HCT116 (cell line): Measurements from ENCODE around the gene TMEM234. TPM values are rescaled to one million over a fixed set of nuclear protein-coding genes. Genes with fewer than 3 reads are reported as not detected.

ENCODE experiments used
- ATAC-seq: fragments of 200-7000 bp; cut with Tn5 transposase; 2 replicates; pipeline ENCODE4 v1.9.1; 2020; ENCODE audit warnings: mild to moderate bottlenecking, moderate library complexity
- BruUV-seq: library from RNA; stranded (reverse); fragments of 400-500 nt; replicated peaks from 2 replicates; lab custom pipeline; 2021; lab: Mats Ljungman, UMichigan
- CTCF ChIA-PET: fragments of 300-600 bp; sonication (Branson Sonifier 250); formaldehyde crosslinking; loops from one replicate; lab custom pipeline; 2021; ENCODE audit warnings: antibody characterized with exemption; lab: Charles Lee
- POLR2A ChIA-PET: fragments of 300-600, 350-600 bp; sonication (Branson Sonifier 250); formaldehyde crosslinking; loops from one replicate; lab custom pipeline; 2021; ENCODE audit warnings: antibody characterized with exemption; lab: Charles Lee
- RAD21 ChIA-PET, 2 experiments: fragments of 300-600 bp; sonication (Branson Sonifier 250); formaldehyde crosslinking; loops; one replicate each; lab custom pipeline; 2023; ENCODE audit warnings: low total read pairs in 2 of 2; ENCODE audit not compliant: uncharacterized antibody in 2 of 2, unreplicated experiment in 2 of 2, low non-redundant PET in 1 of 2; lab: Charles Lee
- DNase-seq: peaks from one replicate; pipeline ENCODE4 v3.0.0-alpha.2; 2010; ENCODE audit warnings: low read depth, low spot score
- H2AFZ ChIP-seq: fragments of 200-600 bp; shearing (Covaris generic), sonication (generic); 2 replicates; pipeline ENCODE4 v1.6.1; 2017; ENCODE audit warnings: low read depth, mixed run types, mixed read lengths, antibody characterized with exemption, low read length; ENCODE audit not compliant: poor library complexity, severe bottlenecking
- H3K27ac ChIP-seq: 2 replicates; pipeline ENCODE4 v1.5.1; 2012; ENCODE audit warnings: low read depth, low read length
- H3K27me3 ChIP-seq: fragments of 200-600 bp; sonication (generic); 2 replicates; pipeline ENCODE4 v1.6.1; 2016; ENCODE audit warnings: mixed run types, low read length, mixed read lengths; ENCODE audit not compliant: insufficient read depth
- H3K36me3 ChIP-seq, 2 experiments: fragments of 200-500 bp in 1 of 2; fragments of 200-600 bp in 1 of 2; sonication (Bioruptor generic) in 1 of 2; sonication (generic) in 1 of 2; 2 replicates each; pipeline versions ENCODE4 v1.5.1 to v1.6.1; 2014 to 2016; ENCODE audit warnings: low read length in 2 of 2, inconsistent platforms in 1 of 2, mixed read lengths in 1 of 2, mixed run types in 1 of 2; ENCODE audit not compliant: insufficient read depth in 2 of 2, control insufficient read depth in 1 of 2
- H3K4me1 ChIP-seq, 2 experiments: fragments of 200-600 bp in 1 of 2; sonication (generic) in 1 of 2; 2 replicates each; pipeline versions ENCODE4 v1.5.1 to v1.6.1; 2012 to 2017; ENCODE audit warnings: low read length in 2 of 2, inconsistent platforms in 1 of 2, mild to moderate bottlenecking in 1 of 2, mixed read lengths in 1 of 2, mixed run types in 1 of 2, moderate library complexity in 1 of 2; ENCODE audit not compliant: insufficient read depth in 2 of 2, control insufficient read depth in 1 of 2
- H3K4me2 ChIP-seq: fragments of 200-600 bp; sonication (generic); 2 replicates; pipeline ENCODE4 v1.6.1; 2017; ENCODE audit warnings: mixed run types, low read length, mixed read lengths
- H3K4me3 ChIP-seq, 2 experiments: fragments of 200-600 bp in 1 of 2; sonication (generic) in 1 of 2; replicated peaks in 1 of 2; 2 replicates each; pipeline ENCODE4 v1.5.1; 2011 to 2016; ENCODE audit warnings: low read length in 2 of 2, control low read depth in 1 of 2, low read depth in 1 of 2, mild to moderate bottlenecking in 1 of 2, mixed read lengths in 1 of 2, mixed run types in 1 of 2
- H3K79me2 ChIP-seq: fragments of 200-600 bp; sonication (generic); 2 replicates; pipeline ENCODE4 v1.6.1; 2017; ENCODE audit warnings: mild to moderate bottlenecking, mixed run types, low read length, moderate library complexity, mixed read lengths; ENCODE audit not compliant: insufficient read depth
- H3K9ac ChIP-seq: fragments of 200-600 bp; sonication (generic); 2 replicates; pipeline ENCODE4 v1.6.1; 2016; ENCODE audit warnings: low read length, mixed read lengths
- H3K9me2 ChIP-seq: fragments of 200-600 bp; sonication (generic), shearing (Covaris generic); 2 replicates; pipeline ENCODE4 v1.6.1; 2017; ENCODE audit warnings: mixed run types, mild to moderate bottlenecking, moderate library complexity; ENCODE audit not compliant: insufficient read depth
- H3K9me3 ChIP-seq, 2 experiments: fragments of 200-500 bp in 1 of 2; fragments of 200-600 bp in 1 of 2; sonication (Bioruptor generic) in 1 of 2; sonication (generic) in 1 of 2; 2 replicates each; pipeline ENCODE4 v1.6.1; 2014 to 2017; ENCODE audit warnings: low read length in 2 of 2, mixed read lengths in 2 of 2, inconsistent platforms in 1 of 2, low read depth in 1 of 2, mild to moderate bottlenecking in 1 of 2, mixed run types in 1 of 2, moderate library complexity in 1 of 2; ENCODE audit not compliant: control insufficient read depth in 1 of 2, insufficient read depth in 1 of 2
- H4K20me1 ChIP-seq: fragments of 200-600 bp; sonication (generic), shearing (Covaris generic); 2 replicates; pipeline ENCODE4 v1.6.1; 2017; ENCODE audit warnings: mixed run types, mild to moderate bottlenecking, moderate library complexity; ENCODE audit not compliant: insufficient read depth
- CBX3 ChIP-seq: IDR thresholded peaks from 2 replicates; pipeline ENCODE4 v1.6.1; 2012; ENCODE audit warnings: low read depth
- CEBPB ChIP-seq: IDR thresholded peaks from 2 replicates; pipeline ENCODE4 v1.6.1; 2012; ENCODE audit warnings: low read depth
- EGR1 ChIP-seq: IDR thresholded peaks from 2 replicates; pipeline ENCODE4 v1.6.1; 2012; ENCODE audit warnings: low read depth
- EZH2 ChIP-seq: fragments of 200-600 bp; sonication (generic); IDR thresholded peaks from 2 replicates; pipeline ENCODE4 v1.6.1; 2017; ENCODE audit warnings: antibody characterized with exemption, mixed run types
- EZH2phosphoT487 ChIP-seq: fragments of 200-600 bp; IDR thresholded peaks from 2 replicates; pipeline ENCODE4 v1.6.1; 2018; ENCODE audit warnings: antibody characterized with exemption, borderline replicate concordance
- FOSL1 ChIP-seq: IDR thresholded peaks from 2 replicates; pipeline ENCODE4 v1.6.1; 2012; ENCODE audit warnings: low read depth
- JUND ChIP-seq: IDR thresholded peaks from 2 replicates; pipeline ENCODE4 v1.6.1; 2012
- POLR2A ChIP-seq: IDR thresholded peaks from 2 replicates; pipeline ENCODE4 v1.7.0; 2011; ENCODE audit warnings: borderline replicate concordance; ENCODE audit not compliant: insufficient read depth, insufficient read length; ENCODE audit errors: extremely low read depth
- POLR2AphosphoS5 ChIP-seq: IDR thresholded peaks from 2 replicates; pipeline ENCODE4 v1.6.1; 2011; ENCODE audit warnings: mild to moderate bottlenecking, low read depth, low read length, moderate library complexity
- RAD21 ChIP-seq: IDR thresholded peaks from 2 replicates; pipeline ENCODE4 v1.6.1; 2012; ENCODE audit warnings: low read depth, mild to moderate bottlenecking
- REST ChIP-seq: IDR thresholded peaks from 2 replicates; pipeline ENCODE4 v1.6.1; 2012; ENCODE audit warnings: low read depth
- SIN3A ChIP-seq: IDR thresholded peaks from 2 replicates; pipeline ENCODE4 v1.6.1; 2012; ENCODE audit warnings: low read depth
- SP1 ChIP-seq: IDR thresholded peaks from 2 replicates; pipeline ENCODE4 v1.6.1; 2012; ENCODE audit warnings: low read depth
- SRF ChIP-seq: IDR thresholded peaks from 2 replicates; pipeline ENCODE4 v1.6.1; 2012; ENCODE audit warnings: low read depth
- TCF7L2 ChIP-seq: IDR thresholded peaks from 2 replicates; pipeline ENCODE4 v1.7.0; 2011; ENCODE audit warnings: borderline replicate concordance, inconsistent platforms; ENCODE audit not compliant: insufficient read depth, insufficient read length; ENCODE audit errors: extremely low read depth
- YY1 ChIP-seq: IDR thresholded peaks from 2 replicates; pipeline ENCODE4 v1.6.1; 2011; ENCODE audit warnings: low read length, low read depth, moderate library complexity, mild to moderate bottlenecking; ENCODE audit not compliant: insufficient replicate concordance; ENCODE audit errors: extremely low read depth
- ZFX ChIP-seq: fragments of 450-650 bp; IDR thresholded peaks from 2 replicates; pipeline ENCODE4 v1.6.1; 2017
- intact Hi-C: fragments of 100-400 bp; cut with micrococcal nuclease; formaldehyde crosslinking; loops from 2 replicates; pipeline ENCODE4 v1.10.0; 2022
- total RNA-seq: library from RNA; stranded (reverse); gene quantifications from one replicate; pipeline ENCODE4 v1.2.1, GENCODE V29; 2021; ENCODE audit not compliant: unreplicated experiment
- TF ChIP-seq, protein P1 (sequence below): IDR thresholded peaks from 2 replicates; pipeline ENCODE4 v1.6.1; 2011; ENCODE audit warnings: mild to moderate bottlenecking, low read length, moderate library complexity; ENCODE audit not compliant: insufficient replicate concordance; ENCODE audit errors: extremely low read depth
- TF ChIP-seq, protein P2 (sequence below), 3 experiments: fragments of 200-600 bp in 1 of 3; sonication (generic) in 1 of 3; IDR thresholded peaks in 2 of 3; conservative IDR thresholded peaks in 1 of 3; 2 replicates each; pipeline ENCODE4 v1.5.1; 2012 to 2017; ENCODE audit warnings: low read depth in 2 of 3, low read length in 2 of 3, antibody characterized with exemption in 1 of 3, borderline replicate concordance in 1 of 3, control low read depth in 1 of 3, mild to moderate bottlenecking in 1 of 3, mixed read lengths in 1 of 3, mixed run types in 1 of 3, moderate library complexity in 1 of 3; ENCODE audit not compliant: insufficient read depth in 1 of 3
- TF ChIP-seq, protein P3 (sequence below): IDR thresholded peaks from 2 replicates; pipeline ENCODE4 v1.6.1; 2012

TMEM234 gene
- total RNA-seq, 1 experiment from 2014 or later, result 12.3 TPM

DNA sequence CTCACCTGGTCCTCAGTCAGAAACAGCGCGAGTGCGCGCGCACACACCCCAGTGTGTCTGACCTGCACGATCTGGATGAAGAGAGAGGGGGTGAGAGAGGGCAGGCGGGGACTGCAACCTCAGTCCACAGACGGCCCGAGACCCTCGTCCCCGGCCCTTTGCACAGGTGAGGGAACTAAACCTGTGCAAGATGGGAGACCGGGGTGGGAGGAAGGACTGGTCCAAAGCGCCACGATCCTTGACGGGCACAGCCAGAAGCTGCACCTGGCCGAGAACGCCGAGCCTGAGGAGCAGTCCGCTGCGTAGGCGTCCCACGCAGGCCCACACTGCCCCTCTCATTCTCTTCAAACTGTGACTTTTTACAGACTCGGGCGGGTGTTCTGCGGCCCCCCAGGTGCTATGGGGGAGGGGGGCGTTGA, 17.2 kb downstream of the TMEM234 start:
- Histone ChIP-seq H3K9me2 (no peaks in the 10 kb centered on the region), H2AFZ (no peak overlapping the region), H3K79me2 (peaks cover 19% of the 10 kb centered on the region; the same call in 1 of the 2 replicates), H3K4me3 (peak overlapping the region; percentile 77 to 78), H3K27ac (no peak overlapping the region; the same call in 1 of the 2 replicates), H4K20me1 (no peaks in the 10 kb centered on the region), H3K4me1 (peaks cover 9 to 42% of the 10 kb centered on the region in 2 experiments; a peak in 3 of 4 replicates), H3K27me3 (no peaks in the 10 kb centered on the region), H3K4me2 (peak overlapping the region; percentile 91), H3K9ac (peak overlapping the region; percentile 95), H3K9me3 (no peaks in the 10 kb centered on the region), H3K36me3 (peaks cover 0 to 11% of the 10 kb centered on the region in 2 experiments; a peak in 1 of 4 replicates)
- no peak for DNase-seq
- no peak for TF ChIP-seq SRF
- TF ChIP-seq, protein P1, sequence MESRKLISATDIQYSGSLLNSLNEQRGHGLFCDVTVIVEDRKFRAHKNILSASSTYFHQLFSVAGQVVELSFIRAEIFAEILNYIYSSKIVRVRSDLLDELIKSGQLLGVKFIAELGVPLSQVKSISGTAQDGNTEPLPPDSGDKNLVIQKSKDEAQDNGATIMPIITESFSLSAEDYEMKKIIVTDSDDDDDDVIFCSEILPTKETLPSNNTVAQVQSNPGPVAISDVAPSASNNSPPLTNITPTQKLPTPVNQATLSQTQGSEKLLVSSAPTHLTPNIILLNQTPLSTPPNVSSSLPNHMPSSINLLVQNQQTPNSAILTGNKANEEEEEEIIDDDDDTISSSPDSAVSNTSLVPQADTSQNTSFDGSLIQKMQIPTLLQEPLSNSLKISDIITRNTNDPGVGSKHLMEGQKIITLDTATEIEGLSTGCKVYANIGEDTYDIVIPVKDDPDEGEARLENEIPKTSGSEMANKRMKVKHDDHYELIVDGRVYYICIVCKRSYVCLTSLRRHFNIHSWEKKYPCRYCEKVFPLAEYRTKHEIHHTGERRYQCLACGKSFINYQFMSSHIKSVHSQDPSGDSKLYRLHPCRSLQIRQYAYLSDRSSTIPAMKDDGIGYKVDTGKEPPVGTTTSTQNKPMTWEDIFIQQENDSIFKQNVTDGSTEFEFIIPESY, result no peak
- no peak for TF ChIP-seq EGR1
- TF ChIP-seq TCF7L2, result no peak
- TF ChIP-seq EZH2phosphoT487, result no peak
- no peak for TF ChIP-seq EZH2
- no peak for TF ChIP-seq SP1
- no peak for TF ChIP-seq POLR2AphosphoS5
- no peak for TF ChIP-seq JUND
- no peak for TF ChIP-seq REST
- TF ChIP-seq YY1, result no peak
- TF ChIP-seq FOSL1, result no peak
- TF ChIP-seq RAD21, result no peak
- TF ChIP-seq CEBPB, result no peak
- TF ChIP-seq, protein P2, sequence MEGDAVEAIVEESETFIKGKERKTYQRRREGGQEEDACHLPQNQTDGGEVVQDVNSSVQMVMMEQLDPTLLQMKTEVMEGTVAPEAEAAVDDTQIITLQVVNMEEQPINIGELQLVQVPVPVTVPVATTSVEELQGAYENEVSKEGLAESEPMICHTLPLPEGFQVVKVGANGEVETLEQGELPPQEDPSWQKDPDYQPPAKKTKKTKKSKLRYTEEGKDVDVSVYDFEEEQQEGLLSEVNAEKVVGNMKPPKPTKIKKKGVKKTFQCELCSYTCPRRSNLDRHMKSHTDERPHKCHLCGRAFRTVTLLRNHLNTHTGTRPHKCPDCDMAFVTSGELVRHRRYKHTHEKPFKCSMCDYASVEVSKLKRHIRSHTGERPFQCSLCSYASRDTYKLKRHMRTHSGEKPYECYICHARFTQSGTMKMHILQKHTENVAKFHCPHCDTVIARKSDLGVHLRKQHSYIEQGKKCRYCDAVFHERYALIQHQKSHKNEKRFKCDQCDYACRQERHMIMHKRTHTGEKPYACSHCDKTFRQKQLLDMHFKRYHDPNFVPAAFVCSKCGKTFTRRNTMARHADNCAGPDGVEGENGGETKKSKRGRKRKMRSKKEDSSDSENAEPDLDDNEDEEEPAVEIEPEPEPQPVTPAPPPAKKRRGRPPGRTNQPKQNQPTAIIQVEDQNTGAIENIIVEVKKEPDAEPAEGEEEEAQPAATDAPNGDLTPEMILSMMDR (IDR thresholded peaks at IDR 0.05 in 2 of 3, conservative IDR thresholded peaks at IDR 0.05 in 1 of 3; ENCODE audit: borderline replicate concordance in 1 of 3, insufficient read depth in 1 of 3, low read depth in 2 of 3, low read length in 2 of 3), result no peak
- TF ChIP-seq POLR2A, result no peak
- TF ChIP-seq CBX3, result no peak
- TF ChIP-seq SIN3A, result no peak
- TF ChIP-seq, protein P3, sequence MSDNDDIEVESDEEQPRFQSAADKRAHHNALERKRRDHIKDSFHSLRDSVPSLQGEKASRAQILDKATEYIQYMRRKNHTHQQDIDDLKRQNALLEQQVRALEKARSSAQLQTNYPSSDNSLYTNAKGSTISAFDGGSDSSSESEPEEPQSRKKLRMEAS, result no peak
- no peak for TF ChIP-seq ZFX
- intact Hi-C loops, result no loop called here
- ChIA-PET POLR2A (interaction anchor here (1.2 kb wide), 1 partner anchor 131 kb away, joined by 3 read pairs; the partner anchor contains the start of gene MARCKSL1), RAD21 (no interaction called here), CTCF (interaction anchor here (1.0 kb wide), 1 partner anchor 11 kb away, joined by 3 read pairs; no protein-coding TSS in a partner anchor)
- BruUV-seq, result no TSS peak
- ATAC-seq, result no peak
